Activated CD8-positive, alpha-beta memory T cell treated with anti-CD3 and anti-CD28 coated beads, Interleukin-2, amount 50 U/mL, for 4 hours (primary cell): ENCODE measurements around the gene SDSL.

ENCODE experiments used
- DNase-seq: peaks from one replicate; pipeline ENCODE4 v3.0.0-alpha.2; 2020

Gene SDSL

DNA sequence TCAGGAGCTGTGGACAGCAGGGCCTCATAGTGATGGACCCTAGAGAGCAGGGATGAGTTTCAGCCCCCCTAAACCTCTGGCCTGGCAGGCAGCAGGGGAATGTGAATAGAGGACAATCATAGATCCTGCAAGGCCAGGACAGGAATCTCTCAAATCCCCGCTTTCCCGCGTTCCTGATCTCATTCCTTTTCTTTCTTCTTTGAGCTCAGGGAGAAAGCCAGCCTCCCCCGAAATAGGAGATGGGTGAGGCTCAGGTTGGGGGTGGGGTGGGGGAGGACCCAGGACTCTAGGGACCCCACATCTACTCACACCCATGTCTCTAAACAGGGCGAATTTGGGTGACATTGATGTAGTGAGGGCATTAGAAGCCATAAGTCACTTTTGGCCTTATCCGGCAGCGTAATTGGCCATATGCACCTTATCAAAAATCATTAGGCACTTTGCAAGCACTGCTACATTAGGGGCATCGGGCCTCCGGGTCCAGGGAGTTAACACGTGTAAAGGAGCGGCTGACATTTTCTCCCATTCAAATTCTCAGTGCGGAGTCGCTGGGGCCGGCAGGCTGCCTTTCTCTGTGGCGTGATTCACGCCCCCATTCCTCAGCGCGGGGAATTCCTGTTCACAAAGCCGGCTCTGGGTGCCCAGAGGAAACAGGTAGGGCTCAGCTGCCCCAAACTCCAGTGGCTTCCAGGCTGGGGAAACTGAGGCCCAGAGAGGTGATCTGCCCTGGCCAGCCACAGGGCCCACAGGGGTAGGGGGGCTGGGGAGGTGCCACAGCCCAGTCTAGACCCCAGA, 48.0 kb downstream of the SDSL start:
- DNase-seq, result no peak

DNA sequence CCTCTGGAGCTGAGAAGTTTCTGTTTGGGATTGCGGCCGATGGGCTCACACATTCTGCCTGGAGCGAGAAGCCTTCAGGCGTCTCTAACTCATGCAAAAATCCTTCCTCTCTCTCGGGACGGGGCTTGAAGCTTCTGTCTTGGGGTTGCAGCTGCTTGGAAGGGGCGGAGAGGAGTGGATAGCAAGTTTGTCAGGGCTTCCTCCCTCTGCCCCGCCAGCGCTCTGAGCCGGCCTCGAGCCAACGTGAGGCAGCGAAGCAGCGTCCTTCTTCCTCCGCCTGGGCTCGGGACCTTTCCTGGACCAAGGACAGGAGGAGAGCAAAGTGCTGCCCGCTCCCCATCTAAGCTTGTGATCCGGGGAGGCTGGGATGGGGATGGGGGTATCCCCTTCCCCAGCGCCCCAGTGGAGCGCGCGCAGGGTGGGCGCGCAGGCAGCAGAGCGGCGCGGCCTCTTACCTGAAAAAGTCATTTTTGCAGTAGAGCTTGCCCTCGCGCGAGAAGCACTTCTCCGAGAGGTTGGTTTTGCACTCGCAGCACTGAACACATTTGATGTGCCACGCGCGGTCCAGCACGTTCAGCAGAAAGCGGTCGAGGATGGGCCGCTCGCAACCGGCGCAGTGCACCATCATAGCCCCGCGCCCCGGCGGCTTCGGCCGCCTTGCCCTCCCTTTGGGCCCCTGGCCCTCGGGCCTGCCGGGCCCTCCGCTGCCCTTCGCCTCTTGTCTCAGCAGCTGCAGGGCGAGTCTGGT, 48.9 kb downstream of the SDSL start:
- DNase-seq, result no peak

DNA sequence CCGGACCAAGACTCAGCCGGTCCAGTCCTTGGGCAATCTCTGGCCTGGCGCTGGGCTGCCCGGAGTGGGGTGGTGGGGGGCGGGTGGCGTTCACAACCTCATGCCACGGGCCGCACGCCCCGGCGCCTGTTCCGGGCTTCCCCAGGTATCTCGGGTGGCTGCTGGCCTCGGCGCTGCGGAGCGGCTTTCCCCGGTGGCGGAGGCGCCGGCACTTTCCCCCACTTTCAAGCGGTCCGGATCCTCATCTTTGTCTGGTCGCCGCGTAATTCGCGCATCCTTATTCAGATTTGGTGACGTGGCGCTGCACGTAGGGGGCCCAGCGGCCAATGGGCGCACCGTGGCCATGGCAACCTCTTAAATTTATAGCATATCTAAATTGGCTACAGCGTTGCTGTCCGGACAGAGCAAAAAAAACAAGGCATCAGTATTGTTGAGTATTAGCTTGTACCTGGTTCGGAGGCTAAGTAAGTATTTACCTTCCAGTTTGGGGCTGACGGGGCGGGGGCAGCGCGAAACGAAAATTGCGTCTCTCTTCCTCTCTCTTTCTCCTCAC, 49.5 kb downstream of the SDSL start, which contains the start of gene LHX5:
TSS of gene LHX5 (minus strand) at position 253 of the 553 bp plus-strand sequence. CDS start 373 bp downstream, outside the sequence.
- DNase-seq, result no peak

DNA sequence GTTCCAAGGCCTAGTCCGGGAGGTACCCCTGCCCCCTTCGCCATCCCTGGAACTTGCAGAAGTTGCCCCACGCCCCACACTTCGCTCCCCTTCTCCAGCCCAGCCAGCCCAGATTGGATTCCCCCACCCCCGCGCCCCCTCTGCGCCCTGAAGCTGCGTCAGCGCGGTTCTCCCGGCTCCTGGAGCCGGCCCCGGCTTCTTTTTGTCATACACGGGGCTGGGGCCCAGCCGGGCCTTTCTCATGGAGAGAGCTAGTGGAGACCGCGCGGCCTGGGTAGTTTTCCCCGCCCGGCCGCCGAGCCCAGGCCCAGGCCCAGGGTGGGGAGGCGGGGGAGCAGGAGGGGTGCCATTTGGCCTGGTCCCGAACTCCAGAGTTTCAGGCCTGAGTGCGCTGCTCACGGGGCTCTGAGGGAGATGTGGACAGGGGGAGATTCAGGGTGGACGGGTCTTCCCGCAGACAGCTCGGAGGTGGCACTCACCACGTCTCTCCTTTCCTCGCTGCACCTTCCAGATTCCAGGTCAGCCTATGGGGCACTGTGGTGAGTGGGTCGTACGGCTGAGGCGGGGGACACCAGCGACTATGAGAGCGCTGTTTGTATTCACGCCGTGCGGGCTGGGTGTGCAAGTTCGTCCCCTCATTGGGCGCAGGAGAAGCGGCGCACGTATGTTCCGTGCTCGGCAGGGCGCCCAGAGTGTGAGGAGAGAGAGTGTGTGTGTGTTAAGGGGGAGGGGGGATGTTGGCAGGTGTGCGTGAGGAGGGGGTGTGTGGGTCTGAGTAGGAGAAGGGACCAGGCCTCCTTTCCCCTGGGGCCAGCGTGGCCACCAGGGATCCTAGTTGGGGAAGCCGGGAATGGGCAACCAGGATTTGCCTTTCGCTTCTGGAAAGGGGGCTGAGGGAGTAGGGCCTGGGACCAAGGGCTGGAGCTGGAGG, 50.3 kb downstream of the SDSL start:
- DNase-seq, result no peak

DNA sequence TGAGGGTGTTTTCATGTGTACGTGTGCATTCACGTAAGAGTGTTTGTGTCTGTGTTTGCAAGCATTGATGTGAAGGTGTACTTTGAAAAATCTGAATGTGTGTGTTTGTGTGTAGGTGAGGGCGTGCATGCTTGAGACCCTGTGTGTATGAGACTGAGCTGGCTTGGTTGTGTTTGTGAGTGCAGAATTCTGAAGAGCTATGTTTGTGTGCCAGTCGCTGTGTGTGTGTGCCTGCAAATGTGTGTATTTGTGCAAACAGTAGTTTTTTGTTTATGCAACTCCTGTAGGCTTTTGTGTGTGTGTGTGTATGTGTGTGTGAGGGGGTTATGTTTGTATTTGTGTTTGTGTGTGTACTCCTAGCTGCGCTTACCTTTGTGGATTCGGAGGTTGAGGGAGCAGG, 51.2 kb downstream of the SDSL start:
- DNase-seq, result no peak

DNA sequence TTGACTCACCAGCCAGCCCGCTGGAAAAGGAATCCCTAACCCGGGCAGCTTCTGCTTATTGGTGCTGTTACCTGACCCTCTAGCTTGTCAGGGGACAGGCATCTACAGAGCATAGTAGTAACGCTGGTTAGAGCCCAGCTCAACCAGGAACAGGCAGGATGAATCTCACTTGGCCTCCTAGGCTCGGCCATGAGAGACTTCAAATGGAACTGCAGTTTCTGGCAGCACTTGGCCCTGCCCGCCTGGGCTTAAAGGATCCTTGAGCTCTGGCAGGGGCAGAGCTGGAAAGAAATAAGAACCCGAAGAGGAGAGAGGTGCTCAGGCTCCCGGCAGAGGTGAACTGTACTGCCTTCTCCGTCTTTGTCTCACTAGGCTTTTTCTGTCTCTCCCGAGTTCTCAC, 51.8 kb downstream of the SDSL start:
- no peak for DNase-seq

DNA sequence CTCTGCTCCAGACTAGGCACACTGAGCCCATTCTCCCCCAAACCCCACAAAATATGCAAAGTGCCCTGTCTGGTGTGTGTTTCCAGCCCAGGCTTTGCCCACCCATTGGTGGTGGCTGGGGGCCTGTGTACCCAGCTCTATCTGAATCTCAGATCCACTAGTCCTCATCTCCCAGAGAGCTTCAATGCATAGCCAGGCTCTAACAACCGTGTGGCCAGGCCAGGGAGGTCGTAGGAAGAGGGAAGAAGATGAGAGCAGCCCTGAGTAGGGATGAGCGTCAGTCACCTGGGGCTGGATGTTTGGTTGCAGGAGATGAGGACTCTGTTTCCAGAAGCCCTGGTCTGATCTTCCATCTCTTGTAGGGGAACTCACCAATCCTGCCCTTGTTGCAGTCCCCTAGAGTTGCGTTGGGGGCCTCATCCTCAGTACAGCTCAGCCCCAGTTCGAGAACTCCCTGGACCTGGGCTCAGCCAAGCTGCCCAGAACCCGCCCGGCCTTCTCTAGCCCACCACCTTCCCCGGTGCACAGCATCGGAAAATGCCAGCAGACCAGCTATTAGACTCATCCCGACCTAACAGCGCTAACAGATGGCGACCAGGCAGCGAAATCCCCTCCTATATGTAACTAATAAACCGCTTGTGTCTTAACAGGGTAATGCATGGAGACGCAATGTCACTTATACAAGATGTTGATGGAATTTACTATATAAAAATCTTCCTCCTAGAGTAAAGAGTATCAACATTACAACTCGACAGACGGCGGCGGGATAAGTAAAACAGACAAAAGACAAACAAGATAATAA, 52.7 kb downstream of the SDSL start:
- no peak for DNase-seq

DNA sequence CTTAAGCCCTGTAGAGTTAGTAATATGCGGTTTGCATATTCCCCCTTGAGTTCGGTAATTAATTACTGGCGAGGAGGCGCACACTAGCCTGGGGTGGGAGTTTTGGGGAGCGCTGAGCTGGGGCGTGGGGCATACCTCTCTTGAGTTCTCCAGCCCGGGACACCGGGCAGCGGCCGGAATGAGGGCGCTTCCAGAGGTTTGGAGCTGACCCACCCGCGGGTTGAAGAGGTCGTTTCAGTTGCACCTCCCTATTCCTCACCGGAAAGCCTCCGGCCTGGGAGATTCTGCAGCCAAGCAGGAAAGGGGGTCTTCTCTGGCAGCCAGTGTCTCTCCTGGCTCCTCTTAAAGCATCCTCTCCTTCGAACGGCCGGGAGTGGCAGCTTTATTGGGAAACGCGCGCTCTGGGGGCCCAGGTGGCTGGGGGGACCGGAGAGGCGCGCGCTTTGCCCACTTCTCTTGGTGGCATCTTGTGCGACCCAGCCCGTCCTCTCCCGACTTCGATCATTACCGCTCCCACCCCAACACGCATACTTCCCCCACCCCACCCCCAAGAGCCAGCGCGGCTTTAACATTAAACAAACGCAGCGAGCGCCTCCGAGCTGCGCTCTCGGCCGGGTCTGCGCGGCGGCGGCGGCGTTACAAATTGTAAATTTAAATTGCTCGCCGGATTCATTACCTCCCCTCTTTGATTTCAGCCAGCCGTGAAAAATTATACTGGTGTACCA, 53.4 kb downstream of the SDSL start:
- DNase-seq, result no peak

DNA sequence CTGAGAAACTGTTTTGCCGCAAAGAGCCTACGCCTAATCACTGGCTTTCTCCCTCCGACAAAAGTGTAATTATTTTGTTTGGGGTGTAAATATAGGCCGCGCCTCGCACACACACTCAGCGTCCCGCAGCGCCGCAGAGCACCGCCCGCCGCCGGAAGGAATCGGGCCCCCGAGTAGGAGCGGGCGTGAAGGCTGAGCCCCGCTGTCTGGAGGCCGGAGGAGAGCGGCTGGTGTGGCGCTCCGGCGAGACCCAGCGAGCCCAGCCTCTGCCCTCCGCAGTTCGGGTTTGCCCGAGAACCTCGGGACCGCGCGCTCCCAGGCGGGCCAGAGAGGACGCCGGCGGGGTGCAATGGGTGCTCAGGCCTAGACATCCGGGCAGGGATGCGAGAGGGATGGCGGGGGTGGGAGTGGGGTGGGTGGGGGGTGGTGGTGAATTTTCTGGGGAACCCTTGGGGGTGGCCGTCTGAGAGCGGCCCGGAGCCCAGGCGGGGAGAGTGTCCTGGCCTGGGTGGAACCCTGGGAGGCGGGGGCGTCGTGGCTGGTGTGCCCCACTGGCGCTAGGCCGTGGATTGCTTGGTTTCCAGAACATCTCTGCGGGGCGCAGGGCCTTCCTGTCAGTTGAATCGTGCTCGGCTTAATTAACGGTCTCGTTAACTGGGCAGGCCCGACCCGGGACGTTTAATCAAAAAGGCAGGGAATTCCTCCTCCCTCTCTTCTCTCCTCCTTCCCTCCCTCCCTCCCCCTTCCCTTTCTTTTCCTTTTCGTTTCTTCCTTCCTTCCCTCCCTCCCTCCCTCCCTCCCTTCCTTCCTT, 54.2 kb downstream of the SDSL start:
- DNase-seq, result no peak

DNA sequence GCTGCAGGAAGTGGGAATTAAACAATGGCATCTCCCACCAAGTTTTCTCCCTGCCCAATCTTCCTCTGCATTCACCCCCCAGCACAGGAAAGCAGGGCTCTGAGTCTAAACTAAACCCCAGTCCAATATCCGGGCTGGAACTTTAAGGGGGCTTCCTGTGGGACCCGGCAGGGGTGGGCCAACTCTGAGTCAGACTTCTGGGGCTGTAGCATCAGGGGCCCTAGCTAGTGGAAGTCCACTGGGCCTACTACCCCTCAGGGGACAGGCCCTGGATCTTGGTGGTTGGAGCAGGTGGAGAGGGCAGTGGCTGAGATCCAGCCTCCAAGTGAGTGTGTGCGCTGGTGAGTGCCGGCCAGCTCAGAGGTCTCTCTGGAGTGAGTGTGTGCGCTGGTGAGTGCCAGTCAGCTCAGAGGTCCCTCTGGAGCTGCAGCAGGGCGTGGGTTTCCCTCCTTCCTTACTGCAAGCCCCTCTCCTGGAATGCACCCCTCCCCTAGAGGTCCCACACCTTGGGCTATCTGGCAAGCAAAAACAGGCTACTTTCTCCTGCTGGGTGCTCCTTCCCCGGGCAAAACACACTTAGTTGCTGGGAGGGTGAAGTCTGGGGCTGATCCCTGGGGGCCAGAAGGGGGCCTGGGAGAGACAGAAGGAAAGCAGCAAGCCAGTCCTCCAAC, 55.1 kb downstream of the SDSL start:
- DNase-seq, result no peak

DNA sequence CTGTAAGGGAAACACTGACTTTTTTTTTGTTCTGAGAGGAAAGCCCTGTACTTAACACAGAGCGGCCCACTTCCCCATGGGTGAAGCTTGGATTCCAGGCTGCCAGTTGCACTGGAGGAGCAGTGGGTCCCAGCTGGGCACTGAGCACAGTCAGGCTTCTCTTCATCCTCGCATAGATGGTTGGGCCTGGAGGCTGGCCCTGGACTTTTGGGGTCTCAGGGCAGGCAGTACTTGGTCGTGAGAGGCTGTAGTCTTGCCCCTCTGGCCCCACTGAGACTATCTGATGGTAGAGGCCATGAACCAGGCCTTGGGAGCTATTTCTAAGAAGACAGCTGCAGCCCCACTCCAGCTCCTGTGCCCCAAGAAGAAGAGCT, 55.6 kb downstream of the SDSL start:
- DNase-seq, result no peak

DNA sequence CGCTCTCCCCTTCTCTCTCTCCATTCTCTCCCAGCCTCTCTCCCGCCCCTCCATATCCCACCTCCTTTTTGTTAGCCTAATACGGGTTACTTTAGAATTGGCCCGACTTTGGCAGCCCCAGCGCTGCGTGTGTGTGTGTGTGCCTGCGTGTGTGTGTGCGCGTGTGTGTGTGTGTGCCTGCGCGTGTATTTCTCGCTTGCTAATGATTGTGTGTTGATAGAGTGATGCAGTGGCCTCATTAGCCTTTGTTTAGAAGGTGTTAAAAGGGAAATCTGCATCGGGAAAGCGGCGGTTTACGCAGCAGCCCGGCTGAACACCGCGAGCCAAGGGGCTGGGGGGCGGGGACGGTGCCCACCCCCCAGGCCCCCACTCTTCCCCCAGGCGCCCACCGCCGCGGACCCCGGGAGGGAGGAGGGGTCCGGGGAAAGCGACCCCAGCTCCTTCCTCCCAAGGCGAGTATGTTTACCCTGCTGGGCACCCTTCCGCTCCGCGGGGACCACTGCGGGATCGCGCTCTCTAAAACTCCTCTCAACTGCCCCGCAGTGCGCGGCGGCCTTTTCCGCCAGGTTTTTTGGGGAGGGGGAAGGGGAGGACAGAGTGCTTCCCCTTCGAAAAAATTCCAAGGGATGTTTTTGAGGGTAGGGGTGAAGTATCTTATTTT, 56.3 kb downstream of the SDSL start:
- no peak for DNase-seq

DNA sequence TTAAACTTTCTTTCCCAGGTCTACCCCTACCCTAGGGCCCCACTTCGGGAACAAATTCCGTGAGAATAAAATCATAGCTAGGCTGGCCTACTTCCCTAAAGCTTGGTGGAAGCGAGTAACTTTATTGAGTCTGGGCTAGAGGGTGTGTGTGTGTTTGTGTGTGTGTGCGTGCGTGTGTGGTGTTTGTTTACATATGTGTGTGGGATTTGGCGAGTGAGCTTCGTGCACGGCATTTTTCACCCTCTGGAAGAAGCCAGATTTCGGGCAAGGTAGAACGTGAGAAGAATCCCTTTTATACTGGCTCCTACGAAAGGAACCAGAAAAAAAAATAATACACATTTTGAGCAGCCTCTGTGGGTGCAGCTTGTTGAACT, 57.0 kb downstream of the SDSL start:
- no peak for DNase-seq

DNA sequence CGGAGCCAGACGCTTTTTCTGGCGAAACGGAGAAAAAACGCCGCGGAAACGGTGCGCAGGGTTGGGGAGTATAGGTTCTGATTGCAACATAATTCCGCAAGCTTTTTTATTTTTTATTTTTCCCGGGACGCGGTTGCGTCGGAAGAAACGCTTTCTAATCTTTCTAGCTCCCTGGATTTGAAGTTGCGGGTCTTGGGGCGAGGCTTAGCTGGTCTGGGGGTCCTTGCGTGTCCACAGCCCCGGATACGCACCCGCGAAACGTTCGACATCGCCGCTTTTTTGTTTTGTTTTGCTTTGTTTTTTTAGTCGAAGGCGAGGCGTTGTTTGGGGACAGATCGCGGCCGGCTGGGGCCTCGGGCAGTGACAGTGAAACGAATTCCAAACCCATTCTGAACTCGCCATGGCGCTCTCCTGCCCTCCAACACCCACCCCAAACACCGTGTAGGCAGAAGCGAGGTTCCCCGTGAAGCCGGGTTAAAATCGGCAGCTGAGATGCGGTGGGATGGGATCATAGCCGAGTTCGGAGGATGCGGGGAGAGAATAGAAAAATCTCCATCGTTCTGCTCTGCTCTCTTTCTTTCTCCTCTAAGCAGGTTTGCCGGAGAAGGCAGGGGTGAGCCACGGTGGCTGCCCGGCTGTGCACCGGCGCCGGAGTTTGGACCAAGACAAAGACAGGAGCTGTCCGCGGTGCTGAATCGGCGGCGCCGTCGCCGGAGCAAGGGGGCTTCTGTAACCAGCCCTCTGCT, 57.6 kb downstream of the SDSL start:
- DNase-seq, result no peak

DNA sequence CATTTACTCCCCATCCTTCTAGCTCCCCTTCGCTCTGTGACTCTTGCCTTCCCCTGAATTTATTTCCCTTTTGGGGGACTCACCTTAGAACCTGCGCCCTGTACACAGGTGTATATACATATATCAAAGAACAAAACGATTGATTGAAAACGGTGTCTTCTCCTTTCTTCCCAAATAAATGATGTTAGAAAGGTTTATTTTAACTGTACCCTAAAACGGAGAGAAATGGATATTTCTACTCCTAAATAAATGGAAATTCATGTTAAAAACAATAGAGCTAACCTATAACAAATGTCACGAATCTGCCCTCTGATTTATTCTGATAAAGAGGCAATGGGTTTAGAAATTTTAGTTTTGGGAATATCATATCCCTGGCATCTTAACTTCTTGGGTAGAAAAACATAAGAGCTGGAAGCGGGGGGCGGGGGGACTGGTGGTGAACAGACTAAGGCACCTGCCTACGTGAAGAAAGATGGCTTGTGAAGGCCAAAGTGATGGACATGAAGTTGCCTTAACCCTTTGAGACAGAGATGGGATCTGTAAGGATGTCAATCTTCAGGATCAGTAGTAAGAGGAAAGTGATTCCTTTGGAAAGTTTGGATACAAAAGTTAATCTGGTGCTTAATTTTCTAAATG, 58.3 kb downstream of the SDSL start:
- no peak for DNase-seq

DNA sequence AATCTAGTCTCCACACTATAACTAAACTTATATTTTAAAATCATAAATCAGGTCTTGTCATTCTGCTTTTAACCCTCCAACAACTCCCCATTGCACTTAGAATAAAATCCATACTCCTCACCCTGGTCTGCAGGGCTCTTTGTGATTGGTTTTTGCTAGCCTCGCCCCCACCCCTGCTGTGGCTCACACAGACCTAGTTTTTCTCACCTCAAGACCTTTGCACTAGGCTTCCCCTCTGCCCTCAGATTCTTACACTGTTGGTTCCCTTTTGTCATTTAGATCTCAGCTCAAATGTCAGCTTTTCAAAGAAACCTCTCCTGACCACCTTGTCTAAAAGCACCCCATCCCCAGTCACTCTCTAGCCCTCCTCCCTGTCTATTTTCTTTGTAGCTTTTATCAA, 60.2 kb downstream of the SDSL start:
- no peak for DNase-seq

DNA sequence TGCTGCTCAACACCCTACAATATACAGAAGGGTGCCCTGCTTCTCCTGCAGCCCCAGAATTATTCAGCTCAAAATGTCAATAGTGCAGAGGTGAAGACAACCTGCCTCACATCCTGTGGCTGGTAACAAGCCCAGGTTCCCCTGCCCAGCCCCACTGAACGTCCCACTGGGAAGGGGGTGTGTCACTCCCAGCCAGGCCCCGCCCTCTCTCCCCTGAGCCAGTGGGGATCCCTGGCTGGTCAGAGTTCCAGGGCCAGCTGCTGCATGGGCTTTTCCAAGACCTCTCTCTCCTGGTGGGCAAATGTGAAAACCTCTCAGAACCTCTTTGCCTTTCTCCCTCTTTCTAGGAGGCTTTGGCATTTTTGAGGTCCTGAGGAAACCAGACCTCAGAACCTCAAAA, 63.1 kb downstream of the SDSL start:
- no peak for DNase-seq

DNA sequence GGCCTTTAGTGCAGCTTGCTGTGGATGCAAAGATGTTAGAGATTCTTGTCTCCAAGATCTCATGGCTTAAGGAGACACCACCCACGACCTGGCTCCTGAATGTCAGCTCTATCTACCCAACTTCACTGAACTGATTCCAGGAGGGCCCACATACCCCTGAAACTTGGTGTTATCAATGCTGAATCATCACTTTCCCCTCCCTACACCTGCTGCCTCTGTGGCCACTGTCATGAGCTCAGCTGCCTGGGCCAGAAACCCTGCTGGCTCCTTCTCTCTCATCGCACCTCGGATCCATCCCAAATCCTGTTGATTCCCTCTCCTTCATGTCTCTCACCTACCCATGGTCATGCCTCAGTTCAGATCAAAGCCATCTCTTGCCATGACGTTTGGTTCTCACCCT, 64.5 kb downstream of the SDSL start:
- DNase-seq, result no peak
